Nephron (organoid): ENCODE results near the gene EHBP1.

ENCODE experiments used
- H3K27ac Mint-ChIP-seq, 3 experiments: 2 replicates each; pipeline ENCODE4 v1.8.0; 2020; ENCODE audit warnings: mixed read lengths in 3 of 3, mild to moderate bottlenecking in 2 of 3, moderate library complexity in 1 of 3
- H3K27me3 Mint-ChIP-seq: 2 replicates; pipeline ENCODE4 v1.8.0; 2021; ENCODE audit warnings: low read depth, mild to moderate bottlenecking, moderate library complexity, mixed read lengths
- H3K36me3 Mint-ChIP-seq: 2 replicates; pipeline ENCODE4 v1.8.0; 2020; ENCODE audit warnings: low read depth, mixed read lengths
- H3K4me1 Mint-ChIP-seq: 2 replicates; pipeline ENCODE4 v1.8.0; 2020; ENCODE audit warnings: mixed read lengths
- H3K4me3 Mint-ChIP-seq, 3 experiments: 2 replicates each; pipeline ENCODE4 v1.8.0; 2020; ENCODE audit warnings: mild to moderate bottlenecking in 3 of 3, mixed read lengths in 3 of 3, moderate library complexity in 2 of 3
- H3K9me3 Mint-ChIP-seq: 2 replicates; pipeline ENCODE4 v1.8.0; 2020; ENCODE audit warnings: mixed read lengths
- CTCF ChIP-seq, 3 experiments: fragments of 200-600 bp; sonication (generic); IDR thresholded peaks; one replicate each; pipeline ENCODE4 v1.5.0; 2021; ENCODE audit warnings: antibody characterized with exemption in 3 of 3; ENCODE audit not compliant: unreplicated experiment in 3 of 3

Gene EHBP1

GRCh38 chr2:63041592-63041991 lies 336.1 kb downstream of the EHBP1 start:
- Mint-ChIP-seq H3K4me1 (peaks cover 2% of the 10 kb centered on the region), H3K36me3 (peaks cover 18% of the 10 kb centered on the region), H3K27ac (no peak overlapping the region), H3K27me3 (peaks cover 58% of the 10 kb centered on the region), H3K9me3 (no peaks in the 10 kb centered on the region), H3K4me3 (no peak overlapping the region)
- no peak for TF ChIP-seq CTCF (IDR thresholded peaks at IDR 0.05; ENCODE audit: unreplicated experiment in 3 of 3)

- no peak overlapping the region for H3K27ac Mint-ChIP-seq
- peaks cover 21% of the 10 kb centered on the region for H3K4me1 Mint-ChIP-seq
- H3K27me3 Mint-ChIP-seq = peaks cover 84% of the 10 kb centered on the region
- peaks cover 21% of the 10 kb centered on the region for H3K36me3 Mint-ChIP-seq
- TF ChIP-seq CTCF (IDR thresholded peaks at IDR 0.05; ENCODE audit: unreplicated experiment in 3 of 3) = no peak
- H3K4me3 Mint-ChIP-seq = no peak overlapping the region
- no peaks in the 10 kb centered on the region for H3K9me3 Mint-ChIP-seq
Measured at GRCh38 chr2:63044362-63045327, 339.1 kb downstream of the EHBP1 start.

DNA sequence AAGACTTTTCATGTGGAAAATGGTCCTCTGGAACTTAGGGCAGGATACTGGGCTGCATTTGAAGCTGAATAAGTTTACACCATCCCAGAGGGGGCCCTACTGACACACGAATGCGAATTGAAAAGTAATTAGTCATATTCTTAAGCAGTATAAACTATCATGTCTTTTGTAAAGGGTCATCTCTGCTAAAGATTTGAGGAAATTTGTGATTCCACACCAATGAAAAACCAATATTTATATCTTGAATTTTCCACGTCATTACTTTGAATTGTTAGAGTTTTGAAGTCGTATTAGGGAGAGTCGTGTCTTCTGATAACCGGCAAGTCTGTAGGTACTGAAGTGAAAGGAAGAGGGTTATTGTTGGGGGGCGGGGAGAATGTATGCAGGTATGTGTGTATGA lies 341.0 kb downstream of the EHBP1 start:
- H3K9me3 Mint-ChIP-seq = no peaks in the 10 kb centered on the region

GRCh38 chr2:63046961-63047320 lies 341.4 kb downstream of the EHBP1 start:
- no peak overlapping the region for H3K27ac Mint-ChIP-seq
- no peak for TF ChIP-seq CTCF (IDR thresholded peaks at IDR 0.05; ENCODE audit: unreplicated experiment in 3 of 3)
- H3K4me3 Mint-ChIP-seq = peak overlapping the region; percentile 34 to 69 (median 35)
- H3K36me3 Mint-ChIP-seq = peaks cover 21% of the 10 kb centered on the region
- H3K27me3 Mint-ChIP-seq = peaks cover 85% of the 10 kb centered on the region
- no peaks in the 10 kb centered on the region for H3K9me3 Mint-ChIP-seq
- H3K4me1 Mint-ChIP-seq = peaks cover 32% of the 10 kb centered on the region

More for the DNA sequence above, 341.0 kb downstream of the EHBP1 start:
- H3K27me3 Mint-ChIP-seq = peaks cover 85% of the 10 kb centered on the region
- H3K36me3 Mint-ChIP-seq = peaks cover 21% of the 10 kb centered on the region
- H3K4me3 Mint-ChIP-seq = peak overlapping the region; percentile 13 to 34 (median 15)
- no peak for TF ChIP-seq CTCF (IDR thresholded peaks at IDR 0.05; ENCODE audit: unreplicated experiment in 3 of 3)
- peaks cover 32% of the 10 kb centered on the region for H3K4me1 Mint-ChIP-seq
- no peak overlapping the region for H3K27ac Mint-ChIP-seq

- no peak overlapping the region for H3K27ac Mint-ChIP-seq
- TF ChIP-seq CTCF (IDR thresholded peaks at IDR 0.05; ENCODE audit: unreplicated experiment in 3 of 3) = no peak
- peaks cover 92% of the 10 kb centered on the region for H3K27me3 Mint-ChIP-seq
- H3K9me3 Mint-ChIP-seq = no peaks in the 10 kb centered on the region
- H3K36me3 Mint-ChIP-seq = peaks cover 21% of the 10 kb centered on the region
- peaks cover 32% of the 10 kb centered on the region for H3K4me1 Mint-ChIP-seq
- peak overlapping the region; percentile 43 to 69 (median 45) for H3K4me3 Mint-ChIP-seq
Measured at GRCh38 chr2:63047321-63048279, 342.1 kb downstream of the EHBP1 start.
